ENCODE data around the gene CHAD. TPM values are rescaled to one million over a fixed set of nuclear protein-coding genes. Genes with fewer than 3 reads are reported as not detected.
A peak's percentile ranks its signal among the peaks of the same experiment; 100 is the strongest.

The CHAD gene
- total and polyA plus RNA-seq, 2 of the 13 experiments (the other 11 are each of a cell fraction or from before 2014, with no cell fraction given): 1.4 TPM; not detected in 1

- no peaks in the 10 kb centered on the region for H3K9me3 ChIP-seq (ENCODE audit: low read length)
- H3K4me3 ChIP-seq (replicated peaks in 1 of 3; ENCODE audit: insufficient read depth in 1 of 3, low read depth in 2 of 3, low read length in 3 of 3): no peak overlapping the region
- DNase-seq (ENCODE audit: low spot score): no peak
- H3K27ac ChIP-seq (ENCODE audit: extremely low read length, insufficient read depth, low read length): no peak overlapping the region
- BruUV-seq (replicated peaks): no TSS peak
- H2AFZ ChIP-seq (ENCODE audit: low read length): no peak overlapping the region
- ATAC-seq: no peak
- in situ Hi-C loops (cut with HindIII; ENCODE audit: extremely low pct_ligation_motif_present, low pct_unique_long_range_greater_than_20kb): no loop called here
- ChIA-PET POLR2A (no interaction called here), CTCF (ENCODE audit: low intra/inter-chr PET ratio, low total read pairs) (no interaction called here)
- WGBS (ENCODE audit: low lambda C conversion rate): 91% methylated on average over 7 of the region's 7 CpGs
- H3K36me3 ChIP-seq (replicated peaks in 1 of 2; ENCODE audit: control insufficient read depth in 1 of 2, insufficient read depth in 2 of 2, low read length in 2 of 2): peaks cover 6% of the 10 kb centered on the region in 2 experiments; a peak in 1 of 5 replicates
- FAIRE-seq: no peak
- H3K4me2 ChIP-seq (ENCODE audit: low read depth, low read length): no peak overlapping the region
- no peaks in the 10 kb centered on the region for H3K27me3 ChIP-seq (ENCODE audit: control insufficient read depth in 1 of 2, insufficient read depth in 2 of 2, low read length in 2 of 2)
- peaks cover 19% of the 10 kb centered on the region for H3K4me1 ChIP-seq (ENCODE audit: insufficient read depth, low read length)
- TF ChIP-seq GZF1 (CRISPR knock-in tag; IDR thresholded peaks at IDR 0.05): no peak
- intact Hi-C loops (cut with micrococcal nuclease; ENCODE audit: unreplicated experiment): no loop called here
- H3K9ac ChIP-seq (ENCODE audit: insufficient read depth, low read depth, low read length): no peak overlapping the region
- peaks cover 2% of the 10 kb centered on the region for H3K79me2 ChIP-seq (ENCODE audit: insufficient read depth, low read length)
- H4K20me1 ChIP-seq (ENCODE audit: insufficient read depth, low read length): no peaks in the 10 kb centered on the region
Measured at GRCh38 chr17:50451943-50452629, 16.6 kb downstream of the CHAD start.

DNA sequence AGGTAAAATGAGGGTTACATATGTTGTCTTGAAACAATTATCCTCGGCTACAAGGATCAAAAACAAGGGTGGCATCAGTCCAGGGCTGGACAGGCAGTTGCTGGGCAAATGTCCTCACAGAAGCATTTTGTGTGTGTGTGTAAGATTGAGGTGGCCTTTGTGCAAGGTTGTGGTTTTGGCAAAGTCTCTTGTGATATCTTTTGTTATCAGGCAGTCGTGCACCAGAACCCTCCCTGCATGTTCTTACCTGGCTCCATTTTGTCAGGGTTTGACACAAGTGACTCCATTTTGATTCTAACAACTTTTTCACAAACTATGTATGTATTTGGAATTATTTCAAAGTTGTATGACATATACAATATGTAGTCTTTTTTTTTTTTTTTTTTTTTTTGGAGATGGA lies 20.0 kb downstream of the CHAD start:
- Histone ChIP-seq H4K20me1 (ENCODE audit: insufficient read depth, low read length) (no peaks in the 10 kb centered on the region), H3K27me3 (ENCODE audit: control insufficient read depth in 1 of 2, insufficient read depth in 2 of 2, low read length in 2 of 2) (no peaks in the 10 kb centered on the region), H3K27ac (ENCODE audit: extremely low read length, insufficient read depth, low read length) (peak overlapping the region; percentile 30), H3K4me1 (ENCODE audit: insufficient read depth, low read length) (peaks cover 28% of the 10 kb centered on the region), H3K4me2 (ENCODE audit: low read depth, low read length) (no peak overlapping the region), H2AFZ (ENCODE audit: low read length) (no peak overlapping the region), H3K36me3 (replicated peaks in 1 of 2; ENCODE audit: control insufficient read depth in 1 of 2, insufficient read depth in 2 of 2, low read length in 2 of 2) (peaks cover 1 to 3% of the 10 kb centered on the region in 2 experiments; a peak in 1 of 5 replicates), H3K9ac (ENCODE audit: insufficient read depth, low read depth, low read length) (no peak overlapping the region), H3K79me2 (ENCODE audit: insufficient read depth, low read length) (peaks cover 7% of the 10 kb centered on the region), H3K4me3 (replicated peaks in 1 of 3; ENCODE audit: insufficient read depth in 1 of 3, low read depth in 2 of 3, low read length in 3 of 3) (no peak overlapping the region), H3K9me3 (ENCODE audit: low read length) (no peaks in the 10 kb centered on the region)
- CTCF ChIA-PET (ENCODE audit: low intra/inter-chr PET ratio, low total read pairs): no interaction called here
- BruUV-seq (replicated peaks): no TSS peak
- ATAC-seq (no peak), FAIRE-seq (no peak), DNase-seq (ENCODE audit: low spot score) (no peak)
- POLR2A ChIA-PET: no interaction called here
- intact Hi-C loops (cut with micrococcal nuclease; ENCODE audit: unreplicated experiment): no loop called here
- 95% methylated on average over 2 of the region's 2 CpGs for WGBS (ENCODE audit: low lambda C conversion rate)
- in situ Hi-C loops (cut with HindIII; ENCODE audit: extremely low pct_ligation_motif_present, low pct_unique_long_range_greater_than_20kb): no loop called here
- TF ChIP-seq ZNF205 (CRISPR knock-in tag; IDR thresholded peaks at IDR 0.05): no peak
- TF ChIP-seq ZNF326 (CRISPR knock-in tag; IDR thresholded peaks at IDR 0.05; ENCODE audit: borderline replicate concordance): no peak
- TF ChIP-seq TGIF2 (CRISPR knock-in tag; IDR thresholded peaks at IDR 0.05): no peak
- no peak for TF ChIP-seq POGK (CRISPR knock-in tag; conservative IDR thresholded peaks at IDR 0.05)
- TF ChIP-seq, protein P1, sequence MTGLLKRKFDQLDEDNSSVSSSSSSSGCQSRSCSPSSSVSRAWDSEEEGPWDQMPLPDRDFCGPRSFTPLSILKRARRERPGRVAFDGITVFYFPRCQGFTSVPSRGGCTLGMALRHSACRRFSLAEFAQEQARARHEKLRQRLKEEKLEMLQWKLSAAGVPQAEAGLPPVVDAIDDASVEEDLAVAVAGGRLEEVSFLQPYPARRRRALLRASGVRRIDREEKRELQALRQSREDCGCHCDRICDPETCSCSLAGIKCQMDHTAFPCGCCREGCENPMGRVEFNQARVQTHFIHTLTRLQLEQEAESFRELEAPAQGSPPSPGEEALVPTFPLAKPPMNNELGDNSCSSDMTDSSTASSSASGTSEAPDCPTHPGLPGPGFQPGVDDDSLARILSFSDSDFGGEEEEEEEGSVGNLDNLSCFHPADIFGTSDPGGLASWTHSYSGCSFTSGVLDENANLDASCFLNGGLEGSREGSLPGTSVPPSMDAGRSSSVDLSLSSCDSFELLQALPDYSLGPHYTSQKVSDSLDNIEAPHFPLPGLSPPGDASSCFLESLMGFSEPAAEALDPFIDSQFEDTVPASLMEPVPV (CRISPR knock-in tag; IDR thresholded peaks at IDR 0.05): no peak
- TF ChIP-seq, protein P2, sequence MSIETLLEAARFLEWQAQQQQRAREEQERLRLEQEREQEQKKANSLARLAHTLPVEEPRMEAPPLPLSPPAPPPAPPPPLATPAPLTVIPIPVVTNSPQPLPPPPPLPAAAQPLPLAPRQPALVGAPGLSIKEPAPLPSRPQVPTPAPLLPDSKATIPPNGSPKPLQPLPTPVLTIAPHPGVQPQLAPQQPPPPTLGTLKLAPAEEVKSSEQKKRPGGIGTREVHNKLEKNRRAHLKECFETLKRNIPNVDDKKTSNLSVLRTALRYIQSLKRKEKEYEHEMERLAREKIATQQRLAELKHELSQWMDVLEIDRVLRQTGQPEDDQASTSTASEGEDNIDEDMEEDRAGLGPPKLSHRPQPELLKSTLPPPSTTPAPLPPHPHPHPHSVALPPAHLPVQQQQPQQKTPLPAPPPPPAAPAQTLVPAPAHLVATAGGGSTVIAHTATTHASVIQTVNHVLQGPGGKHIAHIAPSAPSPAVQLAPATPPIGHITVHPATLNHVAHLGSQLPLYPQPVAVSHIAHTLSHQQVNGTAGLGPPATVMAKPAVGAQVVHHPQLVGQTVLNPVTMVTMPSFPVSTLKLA (IDR thresholded peaks at IDR 0.05): no peak
- TF ChIP-seq ZNF761 (CRISPR knock-in tag; conservative IDR thresholded peaks at IDR 0.05): no peak
- no peak for TF ChIP-seq ZNF816 (CRISPR knock-in tag; IDR thresholded peaks at IDR 0.05; ENCODE audit: borderline replicate concordance)
